NCI-H526 treated with DMSO at 0.1 percent for 48 hours (cell line): ENCODE measurements around the gene MRPL48.
"Not testable (repeated sequence)": the region's sequence is repeated elsewhere in the genome, so short reads cannot be mapped to it uniquely, and the experiment has no call there.

ENCODE experiments used
- DNase-seq: peaks from one replicate; lab custom pipeline; 2025; lab: John Stamatoyannopoulos, UW

MRPL48 gene

DNA sequence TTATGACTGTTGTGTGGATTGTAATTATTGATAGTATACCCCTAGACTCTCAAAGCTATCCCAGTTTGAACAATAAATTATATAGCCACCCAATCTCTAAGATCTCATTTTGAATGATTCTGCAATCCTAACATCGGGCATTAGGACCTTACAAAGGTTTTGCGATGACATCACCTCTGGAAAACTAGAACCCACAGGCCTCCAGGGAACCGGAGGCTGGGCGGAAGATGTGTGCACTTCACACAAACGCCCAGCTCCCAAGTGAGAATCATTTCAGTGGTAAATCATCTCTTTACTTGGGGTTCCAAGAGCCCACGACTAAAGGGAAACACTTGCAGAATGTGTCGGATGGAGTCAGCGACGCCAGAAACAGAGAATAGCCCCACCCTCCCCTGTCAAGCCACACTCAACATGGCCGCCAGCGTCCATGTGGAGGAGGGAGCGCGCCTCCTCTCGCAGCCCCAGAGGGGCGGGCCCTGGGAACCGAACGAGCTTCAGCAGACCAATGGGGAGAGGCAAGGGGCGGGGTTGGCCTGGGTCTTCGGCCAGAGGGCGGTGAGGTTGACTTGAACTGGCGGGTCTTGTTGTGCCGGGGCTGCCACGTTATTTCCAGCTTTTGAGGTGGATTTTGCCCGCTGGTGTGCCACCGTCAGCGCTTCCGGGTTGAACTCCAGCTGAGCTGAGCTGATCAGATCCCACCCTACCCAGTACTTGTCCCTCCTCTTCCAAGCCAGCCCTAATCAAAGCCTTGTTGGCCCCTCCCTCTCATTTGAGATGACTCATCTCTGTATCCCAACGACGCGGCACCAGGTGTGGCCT is 8.4 kb upstream of the MRPL48 start:
- peak; percentile 99 for DNase-seq

- DNase-seq, result no peak
These were observed 6.4 kb upstream of the MRPL48 start for GRCh38 chr11:73781303-73781702.

- DNase-seq, result no peak
These were observed 4.1 kb upstream of the MRPL48 start for GRCh38 chr11:73783483-73784020.

DNA sequence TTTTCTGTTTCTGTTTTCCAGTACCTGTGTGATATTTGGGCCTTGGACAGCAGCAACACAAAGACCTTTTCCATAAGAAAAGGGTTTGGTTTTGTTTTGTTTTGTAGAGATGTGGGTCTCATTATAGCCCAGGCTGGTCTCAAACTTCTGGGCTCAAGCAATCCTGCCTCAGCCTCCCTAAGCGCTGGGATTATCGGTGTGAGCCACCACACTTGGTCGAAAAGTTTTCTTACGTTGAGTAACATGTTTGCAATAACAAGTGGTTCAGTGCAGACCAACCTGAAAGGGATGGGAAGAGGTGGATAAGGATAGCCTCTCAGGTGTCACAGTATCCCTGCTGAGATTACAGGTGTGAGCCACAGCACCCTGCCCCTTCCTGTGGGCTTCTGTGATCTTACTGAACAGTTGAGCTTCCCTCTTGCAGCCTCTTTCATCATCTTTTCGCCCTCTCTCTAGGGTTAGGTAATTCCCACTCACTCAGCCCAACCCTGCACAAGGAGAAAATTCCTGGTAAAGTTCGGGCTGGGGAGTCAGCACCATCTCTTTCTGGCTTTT is 3.5 kb upstream of the MRPL48 start:
- no peak for DNase-seq

GRCh38 chr11:73784734-73785133 is 2.9 kb upstream of the MRPL48 start:
- no peak for DNase-seq

DNA sequence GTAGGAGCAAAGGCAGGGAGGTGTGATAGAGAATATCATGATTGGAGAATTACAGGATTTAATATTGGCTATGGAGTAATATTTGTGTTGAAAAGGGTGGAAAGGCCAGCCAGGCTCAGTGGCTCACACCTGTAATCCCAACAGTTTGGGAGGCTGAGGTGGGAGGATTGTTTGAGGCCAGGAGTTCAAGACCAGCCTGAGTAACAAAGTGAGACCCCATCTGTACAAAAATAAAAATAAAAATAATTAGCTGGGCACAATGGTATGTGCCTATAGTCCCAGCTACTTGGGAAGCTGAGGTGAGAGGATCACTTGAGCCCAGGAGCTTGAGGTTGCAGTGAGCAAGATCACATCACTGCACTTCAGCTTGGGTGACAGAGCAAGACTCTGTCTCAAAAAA is 2.2 kb upstream of the MRPL48 start:
- DNase-seq, result not testable (repeated sequence)

GRCh38 chr11:73787051-73787642 is 527 bp upstream of the MRPL48 start:
- no peak for DNase-seq

GRCh38 chr11:73789279-73789670 is 1.6 kb downstream of the MRPL48 start:
- DNase-seq, result no peak

DNA sequence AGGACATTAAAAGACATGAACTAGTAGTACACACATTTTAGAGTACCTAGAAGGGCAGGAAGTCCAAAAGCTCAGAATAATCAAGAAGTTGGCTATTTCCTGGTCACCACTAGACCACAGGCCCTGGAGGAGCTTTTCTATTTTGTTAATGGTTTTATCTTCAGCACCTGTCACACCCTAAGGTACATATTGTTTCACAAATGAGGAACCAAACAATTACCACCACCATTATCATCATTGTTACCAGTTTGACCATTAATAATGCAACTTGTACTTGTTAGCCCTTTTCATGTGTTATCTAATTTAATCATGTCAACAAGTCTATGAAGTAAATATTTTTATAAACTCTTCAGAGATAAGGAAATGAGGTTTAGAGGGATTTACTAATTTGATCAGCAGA is 4.9 kb downstream of the MRPL48 start:
- no peak for DNase-seq

GRCh38 chr11:73795925-73796632 is 8.4 kb downstream of the MRPL48 start:
- DNase-seq, result no peak

GRCh38 chr11:73797457-73797856 is 9.8 kb downstream of the MRPL48 start:
- DNase-seq, result no peak

DNA sequence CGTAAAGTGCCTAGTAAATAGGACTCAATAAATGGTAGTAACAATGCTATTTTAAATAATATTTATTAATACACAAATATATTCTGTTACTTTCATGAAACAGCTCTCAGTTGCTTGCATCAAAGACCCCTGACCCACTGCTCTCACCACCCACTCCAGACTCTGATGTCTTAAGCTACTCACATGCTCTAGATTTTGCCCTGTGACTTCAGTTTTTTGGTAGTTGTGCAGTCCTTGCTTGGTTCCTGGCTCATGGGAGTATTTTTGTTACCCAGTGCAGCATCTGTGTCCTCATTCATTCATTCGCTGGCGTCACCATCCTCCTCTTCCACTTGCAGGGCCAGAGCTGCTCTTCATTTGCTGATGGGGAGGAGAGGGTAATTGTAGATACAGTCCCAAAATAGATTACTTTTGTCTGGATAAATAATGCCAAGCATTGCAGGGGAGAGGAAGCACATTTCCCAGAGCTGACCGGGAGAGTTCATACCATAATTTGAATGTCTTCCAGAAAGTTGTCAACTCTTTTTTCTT is 12.7 kb downstream of the MRPL48 start:
- no peak for DNase-seq

DNA sequence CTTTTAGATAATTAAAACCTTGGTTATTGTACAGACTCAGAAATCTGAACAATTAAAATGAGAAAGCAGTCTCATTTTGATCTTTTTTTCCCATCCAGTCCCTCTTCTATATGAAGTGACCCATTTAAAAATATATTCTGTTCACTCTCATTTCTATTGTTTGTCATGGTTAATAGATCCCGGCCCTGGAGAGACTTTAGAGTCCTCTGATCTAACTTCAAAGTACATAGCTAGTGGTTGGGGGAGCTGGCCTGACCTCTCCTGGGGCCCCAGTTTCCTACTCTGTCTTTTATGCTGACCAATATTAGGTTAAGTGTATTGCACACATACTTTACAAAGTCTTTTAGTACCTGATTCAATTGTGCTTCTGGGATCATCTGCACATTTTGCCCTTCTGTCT is 13.5 kb downstream of the MRPL48 start:
- DNase-seq, result no peak

GRCh38 chr11:73804712-73805111 is 17.0 kb downstream of the MRPL48 start:
- no peak for DNase-seq

DNA sequence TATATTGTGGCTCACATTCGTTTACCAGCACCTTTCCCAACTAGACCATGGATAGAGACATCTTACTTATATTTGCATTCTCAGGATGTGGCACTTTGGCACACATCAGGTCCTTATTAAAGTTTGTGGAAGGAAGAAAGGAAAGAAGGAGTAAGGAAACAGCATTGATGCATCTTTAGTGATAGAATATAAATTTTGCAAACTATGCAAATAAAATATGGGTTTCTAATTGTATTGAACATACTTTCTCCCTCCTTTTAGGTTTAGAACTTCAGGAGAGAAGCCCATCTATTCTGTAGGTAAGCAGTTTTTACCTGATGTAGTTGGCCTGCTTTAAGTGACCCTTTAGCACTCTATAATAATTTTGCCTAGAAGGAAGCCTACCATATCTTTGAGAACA is 20.4 kb downstream of the MRPL48 start:
- DNase-seq, result no peak

GRCh38 chr11:73810637-73811036 is 23.0 kb downstream of the MRPL48 start:
- DNase-seq, result no peak

DNA sequence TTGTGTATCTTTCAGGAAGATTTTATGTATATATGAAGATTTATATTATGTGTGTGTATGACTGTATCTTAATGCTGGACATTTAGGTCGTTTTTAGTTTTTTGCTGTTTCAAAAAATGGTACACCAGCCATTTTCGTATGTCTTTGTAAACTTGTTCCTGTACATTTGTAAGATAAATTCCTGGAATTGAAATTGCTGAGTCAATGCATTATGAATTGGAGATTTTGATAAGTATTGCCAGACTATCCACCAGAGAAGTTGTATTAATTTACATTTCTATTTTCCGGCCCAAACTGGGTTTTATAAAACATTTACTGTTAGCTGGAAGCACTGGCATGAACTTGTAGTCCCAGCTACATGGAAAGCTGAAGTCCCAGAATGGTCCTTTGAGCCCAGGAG is 24.6 kb downstream of the MRPL48 start:
- no peak for DNase-seq

- DNase-seq, result no peak
These were observed 27.1 kb downstream of the MRPL48 start for GRCh38 chr11:73814812-73815211.

DNA sequence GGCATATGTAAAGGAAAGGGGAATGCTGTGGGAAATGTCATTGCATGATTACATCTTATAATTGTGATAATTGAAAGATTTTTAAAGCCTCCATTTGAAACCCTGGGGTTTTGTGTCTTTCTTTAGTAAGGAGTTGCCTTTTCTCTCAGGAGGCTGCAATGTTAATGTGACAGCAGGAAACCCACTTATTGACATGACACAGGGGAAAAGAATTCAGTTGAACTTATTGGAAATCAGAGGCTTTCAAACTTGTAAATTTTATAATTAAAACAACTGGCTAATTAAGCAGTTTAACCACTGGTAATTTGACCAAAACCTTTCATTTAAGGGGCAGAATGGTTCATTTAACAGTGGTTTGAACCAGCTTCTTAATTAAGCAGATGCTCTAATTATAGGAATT is 31.2 kb downstream of the MRPL48 start:
- DNase-seq, result no peak

DNA sequence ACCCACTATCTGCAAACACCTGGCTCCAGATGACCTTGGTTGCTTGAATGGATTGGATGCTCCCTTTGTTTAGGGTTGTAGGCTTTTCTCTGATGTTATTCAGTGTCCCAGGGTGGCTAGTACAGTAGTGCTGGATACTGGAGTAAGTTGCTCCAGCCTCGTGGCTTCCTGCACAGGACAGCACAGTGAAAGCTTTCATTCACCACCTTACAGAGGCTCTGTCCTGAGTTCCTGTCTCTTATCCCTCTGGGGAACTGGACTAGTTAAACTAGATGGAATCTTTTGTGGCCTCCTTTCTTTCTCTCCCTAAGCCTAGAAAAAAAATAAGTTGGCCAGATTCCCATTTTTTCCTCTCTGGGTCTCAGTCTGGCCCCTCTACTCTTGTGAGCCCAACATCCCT is 42.6 kb downstream of the MRPL48 start:
- DNase-seq, result no peak

DNA sequence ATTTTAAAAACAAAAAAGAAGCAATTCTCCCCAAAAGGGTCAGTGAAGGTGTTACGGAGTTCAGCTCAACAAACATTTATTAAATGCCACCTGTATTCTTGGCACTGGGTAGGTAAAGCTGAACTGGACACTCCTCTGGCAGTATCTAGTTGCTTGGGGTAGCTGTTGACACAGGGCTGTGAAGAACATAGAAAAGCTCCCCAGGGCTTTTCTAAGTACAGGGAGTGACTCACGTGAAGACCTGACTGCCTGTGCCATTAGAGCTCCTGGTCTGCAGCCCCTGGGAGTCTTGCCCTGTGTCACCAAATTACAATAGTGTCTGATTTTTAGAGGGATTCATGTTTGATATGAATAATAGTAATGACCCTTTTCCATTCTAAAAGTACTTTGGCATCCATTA is 45.4 kb downstream of the MRPL48 start:
- DNase-seq, result no peak

DNA sequence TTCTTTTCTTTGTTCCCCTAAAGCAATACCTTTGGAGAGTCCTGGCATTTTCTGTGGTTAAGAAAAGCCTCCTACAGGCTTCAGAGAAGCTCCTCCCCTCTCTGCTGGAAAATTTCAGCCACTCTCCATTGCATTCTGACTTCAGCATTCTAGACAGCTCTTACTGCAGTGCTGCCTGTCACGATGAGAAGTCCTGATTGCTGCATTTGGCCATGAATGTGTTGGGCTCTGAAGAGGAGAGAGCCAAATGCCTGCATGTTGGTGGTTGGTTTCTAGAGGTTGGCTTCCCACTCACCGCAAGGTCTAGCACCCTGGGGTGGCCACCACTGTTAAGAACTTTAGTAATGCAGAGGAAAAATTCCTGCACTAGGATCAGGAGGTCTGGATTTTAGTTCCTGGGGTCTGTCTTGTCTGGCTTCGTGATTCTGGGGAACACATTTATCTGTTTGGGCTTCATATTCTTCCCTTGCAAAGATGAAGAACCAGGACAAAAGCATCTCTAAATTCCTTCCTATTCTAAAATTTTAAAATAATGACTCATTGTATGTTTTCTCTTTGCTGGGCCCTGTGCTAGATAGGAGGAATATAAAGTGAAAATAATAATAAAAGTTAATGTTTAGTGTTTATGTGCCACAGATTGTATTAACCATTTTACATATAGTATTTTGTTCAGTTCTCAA is 50.9 kb downstream of the MRPL48 start:
- no peak for DNase-seq
